IPS DF 4.7 (cell line): Measurements from ENCODE around the gene DIPK1C.

ENCODE experiments used
- DNase-seq: peaks from one replicate; pipeline ENCODE4 v3.0.0-alpha.2; 2013; ENCODE audit warnings: low spot score; ENCODE audit errors: extremely low read depth

The DIPK1C gene

DNA sequence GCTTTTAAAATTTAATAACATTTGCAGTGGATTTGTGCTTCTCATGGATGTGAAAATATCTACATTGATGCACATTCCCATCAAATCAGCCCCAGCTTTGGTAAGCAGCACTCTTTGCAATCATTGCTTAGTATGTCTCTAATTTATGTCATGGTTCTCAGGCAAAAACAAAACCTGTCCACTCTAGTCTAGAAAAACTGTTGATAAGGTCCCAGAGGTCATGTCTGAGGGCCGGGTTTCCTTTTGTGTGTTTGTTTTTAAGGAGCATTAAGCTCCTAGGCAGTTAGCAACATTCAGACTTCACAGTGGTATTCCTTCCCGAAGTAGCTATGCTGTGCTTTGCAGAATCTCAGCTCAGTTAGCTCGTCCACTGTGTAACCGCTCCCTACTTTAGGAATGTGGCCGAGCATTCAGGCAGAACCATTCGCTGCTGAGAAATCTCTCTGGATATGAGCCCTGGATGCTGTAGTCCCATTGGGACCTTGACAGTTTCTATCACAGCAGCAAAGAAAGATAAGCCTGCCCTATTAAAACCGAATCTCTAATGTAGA is 4.0 kb downstream of the DIPK1C start:
- DNase-seq, result no peak

- DNase-seq, result no peak
Measured at GRCh38 chr18:74451148-74451547, 6.0 kb downstream of the DIPK1C start.

DNA sequence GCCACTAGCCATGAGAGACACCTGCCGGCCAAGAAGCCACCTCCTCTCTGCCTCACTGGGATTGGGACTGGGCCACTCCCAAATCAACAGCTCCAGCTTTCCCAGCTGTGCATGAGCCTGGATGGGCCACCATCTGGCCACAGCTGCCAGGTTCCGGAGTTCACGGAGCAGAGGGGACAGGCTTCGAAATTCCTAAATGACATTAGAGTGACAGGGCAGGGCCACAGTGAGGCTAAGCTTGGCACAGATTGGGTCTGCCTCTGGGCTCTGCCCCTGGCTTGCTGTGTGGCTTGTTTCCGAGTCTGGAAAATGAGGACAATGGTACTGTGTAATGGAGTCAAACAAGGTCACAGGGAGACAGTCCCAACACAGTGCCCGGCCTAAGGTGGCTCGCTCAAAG is 6.5 kb downstream of the DIPK1C start:
- DNase-seq, result no peak

GRCh38 chr18:74447404-74448152 is 9.5 kb downstream of the DIPK1C start:
- DNase-seq, result no peak

DNA sequence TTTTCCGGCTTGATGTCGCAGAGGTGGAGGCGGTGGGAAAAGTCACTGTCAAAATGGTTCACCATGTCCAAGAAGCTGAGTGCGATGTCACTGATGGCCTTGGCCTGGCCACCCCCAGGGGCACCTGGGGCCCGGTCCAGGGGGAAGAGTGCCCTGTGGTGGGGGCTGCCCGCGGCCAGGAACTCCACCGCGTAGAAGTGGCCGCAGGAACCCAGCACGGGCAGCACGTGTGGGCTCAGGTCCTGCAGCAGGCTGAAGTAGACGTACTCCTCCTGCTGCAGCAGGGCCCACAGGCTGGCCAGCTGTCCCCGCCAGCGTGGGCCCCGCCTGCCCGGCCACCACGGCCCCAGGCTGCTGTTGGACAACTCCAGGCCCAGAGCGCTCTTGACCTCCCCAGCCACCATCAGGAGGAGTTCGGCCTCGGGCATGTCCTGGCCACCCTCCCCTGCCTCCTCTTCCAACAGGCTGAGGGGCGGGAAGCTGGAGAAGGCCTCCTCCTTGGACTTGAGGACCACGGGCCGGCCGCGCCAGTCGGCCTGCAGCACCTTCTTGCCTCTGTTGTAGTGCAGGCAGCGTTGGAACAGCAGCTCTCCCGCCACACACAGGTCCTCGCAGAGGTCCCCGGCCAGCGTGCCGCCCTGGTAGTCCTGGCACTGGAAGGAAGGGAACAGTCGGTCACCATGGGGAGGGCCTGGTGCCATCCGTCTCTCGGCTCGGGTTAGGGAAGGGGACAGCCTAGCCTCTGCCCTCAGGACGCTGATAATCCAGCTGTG is 10.3 kb downstream of the DIPK1C start:
- DNase-seq, result no peak

- DNase-seq, result no peak
Measured at GRCh38 chr18:74446178-74446577, 10.9 kb downstream of the DIPK1C start.

DNA sequence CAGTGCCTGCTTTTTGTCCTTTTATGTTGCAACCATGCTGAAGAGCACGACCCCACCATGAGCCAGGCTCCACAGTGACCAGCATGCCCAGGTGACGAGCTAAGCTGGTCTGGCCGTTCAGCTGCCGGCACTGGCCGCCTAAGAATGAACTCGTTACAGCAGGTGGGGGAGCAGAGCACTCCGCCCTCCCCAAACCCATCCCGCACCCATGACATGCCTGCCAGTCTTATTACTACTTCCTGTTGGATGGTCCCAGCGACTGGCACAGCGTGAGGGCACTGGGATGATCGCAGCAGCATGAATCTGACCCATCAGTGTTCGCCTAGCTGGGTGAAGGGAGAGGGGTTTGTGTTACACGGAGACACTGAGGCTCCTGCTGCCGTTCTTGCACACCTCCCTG is 11.5 kb downstream of the DIPK1C start:
- no peak for DNase-seq

DNA sequence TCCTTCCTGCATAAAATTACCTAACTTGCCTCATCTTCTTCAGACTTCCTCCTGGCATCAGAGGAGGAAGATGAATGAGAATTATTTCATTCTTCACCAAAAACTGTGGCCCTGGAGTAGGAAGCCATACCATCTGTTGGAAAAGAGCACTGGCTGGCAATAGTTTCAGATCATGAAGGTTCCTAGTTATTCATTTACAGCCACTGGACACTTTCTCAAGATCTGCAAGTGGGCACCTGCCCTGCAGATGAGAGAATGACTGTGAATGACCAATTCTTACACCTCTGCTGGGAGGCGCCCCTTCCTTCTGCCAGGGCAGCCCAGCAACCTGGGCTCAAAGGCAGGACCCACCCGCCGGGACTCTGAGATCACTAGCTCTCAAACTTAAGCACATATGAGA is 13.0 kb downstream of the DIPK1C start:
- no peak for DNase-seq

DNA sequence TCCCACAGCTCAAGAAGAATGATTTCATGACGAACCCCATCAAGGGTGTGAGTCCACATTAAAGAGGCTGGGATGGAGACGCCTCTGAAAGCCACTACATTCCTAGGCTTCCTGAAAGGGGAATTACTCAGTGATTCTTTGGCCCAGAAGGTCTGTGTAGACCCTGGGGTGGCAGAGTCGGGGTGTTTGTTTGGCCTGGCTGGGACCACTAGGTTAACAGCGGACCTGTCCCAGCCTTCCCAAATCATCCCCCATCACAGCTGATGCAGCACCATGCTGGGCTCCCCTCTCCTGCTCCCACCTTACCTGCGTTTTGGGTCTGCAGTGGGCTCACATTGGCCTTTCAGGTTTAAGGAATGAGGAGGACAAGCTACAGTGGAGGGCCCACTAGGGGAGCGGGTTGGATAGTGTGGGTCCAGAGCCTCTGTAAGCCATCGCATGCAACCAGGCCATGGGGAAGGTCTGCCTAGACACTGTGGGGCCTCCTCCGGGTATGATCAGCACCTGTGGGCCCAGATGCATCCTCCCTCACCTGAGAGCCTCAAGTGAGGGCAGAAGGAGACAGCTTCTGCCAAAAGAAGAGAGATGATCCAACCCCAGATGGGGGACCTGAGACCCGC is 16.2 kb downstream of the DIPK1C start:
- no peak for DNase-seq

DNA sequence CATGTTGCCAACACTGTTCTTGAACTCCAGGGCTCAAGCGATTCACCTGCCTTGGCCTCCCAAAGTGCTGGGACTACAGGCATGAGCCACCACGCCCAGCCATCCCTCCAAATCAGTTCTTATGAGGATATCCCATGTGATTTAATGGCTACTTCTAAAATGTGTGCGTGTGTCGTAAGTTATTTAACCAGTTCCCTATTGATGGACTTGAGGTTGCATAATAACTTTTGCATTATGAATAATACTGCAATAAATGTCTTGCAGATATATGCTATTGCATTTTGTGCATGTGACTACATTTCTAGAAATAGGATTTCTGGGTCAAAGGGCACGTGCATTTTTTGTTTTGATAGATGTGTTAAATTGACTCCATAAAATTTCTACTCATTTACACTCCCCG is 19.0 kb downstream of the DIPK1C start:
- DNase-seq, result no peak

- peak; percentile 33 for DNase-seq
Measured at GRCh38 chr18:74436158-74436769, 20.8 kb downstream of the DIPK1C start.

GRCh38 chr18:74435740-74436139 is 21.4 kb downstream of the DIPK1C start:
- DNase-seq, result no peak

GRCh38 chr18:74434466-74434865 is 22.6 kb downstream of the DIPK1C start:
- no peak for DNase-seq

DNA sequence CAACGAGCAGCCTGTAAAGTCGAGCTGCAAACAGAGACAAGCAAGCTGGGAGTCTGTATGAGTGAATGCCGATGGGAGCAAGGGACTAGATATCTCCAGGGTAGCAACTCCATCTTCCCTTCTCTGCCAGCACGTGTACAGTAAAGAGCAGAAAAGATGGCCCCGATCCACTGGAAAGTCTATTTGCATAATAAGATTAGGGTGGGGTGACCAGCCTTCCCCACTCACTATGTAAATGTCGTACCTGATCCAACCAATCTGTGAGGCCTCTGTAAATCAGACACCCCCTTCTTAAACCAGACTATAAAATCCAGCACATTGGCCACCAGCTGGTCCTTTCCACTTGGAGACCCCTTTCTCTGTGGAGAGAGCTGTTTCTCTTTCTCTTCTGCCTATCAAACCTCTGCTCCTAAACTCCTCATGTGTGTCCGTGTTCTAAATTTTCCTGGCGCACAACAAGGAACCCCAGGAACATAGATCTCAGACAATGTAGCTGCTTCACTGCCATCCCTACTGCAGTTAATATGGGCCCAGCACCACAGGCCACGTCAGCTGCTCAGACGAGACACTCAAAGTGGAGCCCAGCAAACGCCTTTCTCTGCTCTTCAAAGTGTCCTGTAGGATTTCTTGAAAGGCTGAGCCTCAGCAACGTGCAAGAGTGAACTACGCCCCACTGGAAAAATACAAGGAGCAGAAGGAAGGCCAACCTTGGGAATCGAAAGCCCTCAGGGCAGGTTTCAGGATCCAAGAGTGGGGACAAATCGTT is 26.1 kb downstream of the DIPK1C start:
- DNase-seq, result no peak

DNA sequence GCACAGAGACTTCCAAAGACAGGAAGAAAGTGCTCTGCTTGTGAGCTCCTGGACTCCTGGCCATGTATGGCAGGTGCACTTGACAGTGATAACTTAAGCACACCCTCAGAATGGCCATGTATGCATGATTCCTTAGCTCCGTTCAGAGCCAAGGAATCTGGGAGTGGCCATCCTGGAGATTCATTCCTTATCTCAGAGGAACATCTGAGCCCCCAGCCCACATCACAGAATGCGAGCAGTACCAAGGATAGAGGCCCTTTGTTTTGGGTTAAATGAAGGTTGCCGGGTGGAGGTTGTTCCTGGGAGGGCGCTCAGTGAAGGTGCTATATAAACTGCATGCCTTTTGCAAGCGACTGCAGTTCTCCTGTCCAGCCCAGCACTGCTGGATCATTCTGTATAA is 26.9 kb downstream of the DIPK1C start:
- no peak for DNase-seq

GRCh38 chr18:74429096-74429495 is 28.0 kb downstream of the DIPK1C start:
- DNase-seq, result no peak

DNA sequence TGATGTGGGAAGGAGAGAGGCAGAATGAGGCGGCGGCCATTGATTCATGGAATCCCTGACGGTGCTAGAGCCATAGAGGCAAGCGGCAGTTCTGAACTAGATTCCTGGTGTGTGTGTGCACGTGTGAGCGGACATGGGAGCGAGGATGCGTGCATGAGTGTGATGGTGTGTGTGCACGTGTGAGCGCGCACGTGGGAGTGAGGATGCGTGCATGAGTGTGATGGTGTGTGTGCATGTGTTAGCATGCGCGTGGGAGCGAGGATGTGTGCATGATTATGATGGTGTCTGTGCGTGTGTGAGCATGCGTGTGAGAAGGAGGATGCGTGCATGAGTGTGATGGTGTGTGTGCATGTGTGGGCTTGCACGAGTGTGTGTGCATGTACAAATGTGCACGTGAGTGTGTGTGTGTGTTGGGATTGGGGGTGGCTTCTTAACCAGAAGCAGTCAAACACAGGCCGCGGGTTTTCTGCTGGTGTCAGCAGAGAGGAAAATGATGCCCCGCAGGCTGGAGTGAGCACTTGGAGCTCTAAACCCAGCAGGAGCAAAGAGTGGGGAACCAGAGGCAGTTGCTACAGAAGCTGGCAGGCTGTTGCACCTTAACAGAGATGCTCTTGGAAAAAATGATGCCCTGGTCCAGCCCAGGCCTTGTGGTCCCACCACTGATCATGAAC is 29.5 kb downstream of the DIPK1C start:
- DNase-seq, result no peak

- no peak for DNase-seq
Measured at GRCh38 chr18:74425876-74426275, 31.2 kb downstream of the DIPK1C start.

- DNase-seq, result no peak
Measured at GRCh38 chr18:74425161-74425560, 31.9 kb downstream of the DIPK1C start.

DNA sequence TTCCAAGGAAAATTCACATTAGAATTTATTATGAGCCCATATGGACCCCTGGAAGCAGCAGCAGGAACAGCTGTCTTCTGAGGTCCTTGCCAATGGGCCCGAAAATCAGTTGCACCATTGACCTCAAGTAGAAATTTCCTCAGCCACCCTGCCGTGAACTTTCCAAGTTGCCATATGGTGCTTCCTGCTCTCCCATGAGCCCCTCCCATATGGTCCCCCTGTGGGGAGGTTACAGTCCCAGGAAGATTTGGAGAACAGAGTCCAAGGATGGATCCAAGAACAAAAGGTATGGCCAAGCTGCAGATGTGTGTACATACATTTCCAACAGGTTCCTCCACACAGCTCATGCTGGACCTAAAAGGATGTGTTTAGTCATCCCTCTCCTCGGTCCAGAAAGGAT is 34.6 kb downstream of the DIPK1C start:
- DNase-seq, result no peak
